Measurements from ENCODE around the gene NFASC.

Gene NFASC

GRCh38 chr1:205052690-205053089 is 182.0 kb downstream of the NFASC start:
- no peak for TF ChIP-seq CTCF (IDR thresholded peaks at IDR 0.05; ENCODE audit: extremely low read depth, missing control alignments)
- DNase-seq (ENCODE audit: low spot score), result no peak

- no peak for DNase-seq (ENCODE audit: low spot score)
Measured at GRCh38 chr1:205053296-205053695, 182.6 kb downstream of the NFASC start.

GRCh38 chr1:205054013-205054412 is 183.4 kb downstream of the NFASC start:
- DNase-seq (ENCODE audit: low spot score), result no peak
- no peak for TF ChIP-seq CTCF (IDR thresholded peaks at IDR 0.05; ENCODE audit: extremely low read depth, missing control alignments)

More at GRCh38 chr1:205053296-205053695, 182.6 kb downstream of the NFASC start:
- TF ChIP-seq CTCF (IDR thresholded peaks at IDR 0.05; ENCODE audit: extremely low read depth, missing control alignments), result no peak

- no peak for DNase-seq (ENCODE audit: low spot score)
Measured at GRCh38 chr1:205056188-205056611, 185.5 kb downstream of the NFASC start.

GRCh38 chr1:205056956-205057568 is 186.4 kb downstream of the NFASC start:
- TF ChIP-seq CTCF (IDR thresholded peaks at IDR 0.05; ENCODE audit: extremely low read depth, missing control alignments), result no peak
- DNase-seq (ENCODE audit: low spot score), result no peak

More at GRCh38 chr1:205056188-205056611, 185.5 kb downstream of the NFASC start:
- TF ChIP-seq CTCF (IDR thresholded peaks at IDR 0.05; ENCODE audit: extremely low read depth, missing control alignments), result no peak

GRCh38 chr1:205057808-205058575 is 187.3 kb downstream of the NFASC start:
- no peak for DNase-seq (ENCODE audit: low spot score)
- no peak for TF ChIP-seq CTCF (IDR thresholded peaks at IDR 0.05; ENCODE audit: extremely low read depth, missing control alignments)

- DNase-seq (ENCODE audit: low spot score), result no peak
Measured at GRCh38 chr1:205058853-205059252, 188.2 kb downstream of the NFASC start.

More at GRCh38 chr1:205058853-205059252, 188.2 kb downstream of the NFASC start:
- TF ChIP-seq CTCF (IDR thresholded peaks at IDR 0.05; ENCODE audit: extremely low read depth, missing control alignments), result no peak

Data from GM20000 (cell line).